GM18520 (cell line): ENCODE measurements around the gene ARMC9.

Source experiments
- ATAC-seq: cut with Tn5 transposase; IDR thresholded peaks from one replicate; pipeline ENCODE4 v1.9.1; 2021; ENCODE audit not compliant: unreplicated experiment

The ARMC9 gene

GRCh38 chr2:231410293-231411004, 212.0 kb downstream of the ARMC9 start:
- no peak for ATAC-seq

- ATAC-seq: no peak
Measured at GRCh38 chr2:231411237-231411636, 212.8 kb downstream of the ARMC9 start.

- ATAC-seq: peak; percentile 85
Measured at GRCh38 chr2:231411831-231412617, 213.6 kb downstream of the ARMC9 start.

- ATAC-seq: no peak
Measured at GRCh38 chr2:231412618-231412963, 214.2 kb downstream of the ARMC9 start.

- no peak for ATAC-seq
Measured at GRCh38 chr2:231413456-231413855, 215.0 kb downstream of the ARMC9 start.

- ATAC-seq: no peak
Measured at GRCh38 chr2:231413921-231414476, 215.6 kb downstream of the ARMC9 start.

GRCh38 chr2:231415029-231415428, 216.6 kb downstream of the ARMC9 start:
- ATAC-seq: no peak

- no peak for ATAC-seq
Measured at GRCh38 chr2:231418820-231419640, 220.6 kb downstream of the ARMC9 start.

- ATAC-seq: no peak
Measured at GRCh38 chr2:231421051-231421580, 222.7 kb downstream of the ARMC9 start.

GRCh38 chr2:231422056-231422455, 223.6 kb downstream of the ARMC9 start:
- ATAC-seq: no peak

- ATAC-seq: no peak
Measured at GRCh38 chr2:231423176-231423575, 224.7 kb downstream of the ARMC9 start.
